IPS-20b (cell line): ENCODE data around the gene CORO6.
A peak's percentile ranks its signal among the peaks of the same experiment; 100 is the strongest.

ENCODE experiments used
- H3K27ac ChIP-seq: one replicate; pipeline ENCODE4 v1.5.1; 2013; ENCODE audit warnings: low read length
- H3K27me3 ChIP-seq: 2 replicates; pipeline ENCODE4 v1.6.1; 2013; ENCODE audit warnings: mild to moderate bottlenecking, low read length, inconsistent platforms; ENCODE audit not compliant: insufficient read depth
- H3K36me3 ChIP-seq: 2 replicates; pipeline ENCODE4 v1.6.1; 2013; ENCODE audit warnings: low read depth, mild to moderate bottlenecking, inconsistent platforms, low read length, moderate library complexity; ENCODE audit not compliant: insufficient read depth
- H3K4me1 ChIP-seq: 2 replicates; pipeline ENCODE4 v1.6.1; 2013; ENCODE audit warnings: mild to moderate bottlenecking, control low read depth, inconsistent platforms, low read length, moderate library complexity; ENCODE audit not compliant: insufficient read depth
- H3K4me3 ChIP-seq: 2 replicates; pipeline ENCODE4 v1.5.1; 2013; ENCODE audit warnings: mild to moderate bottlenecking, low read length, inconsistent platforms
- H3K9ac ChIP-seq: 2 replicates; pipeline ENCODE4 v1.6.1; 2013; ENCODE audit warnings: low read depth, mild to moderate bottlenecking, inconsistent platforms, low read length, moderate library complexity
- H3K9me3 ChIP-seq: 2 replicates; pipeline ENCODE4 v1.6.1; 2013; ENCODE audit warnings: mild to moderate bottlenecking, low read depth, low read length, inconsistent platforms; ENCODE audit not compliant: insufficient read depth

CORO6 gene

DNA sequence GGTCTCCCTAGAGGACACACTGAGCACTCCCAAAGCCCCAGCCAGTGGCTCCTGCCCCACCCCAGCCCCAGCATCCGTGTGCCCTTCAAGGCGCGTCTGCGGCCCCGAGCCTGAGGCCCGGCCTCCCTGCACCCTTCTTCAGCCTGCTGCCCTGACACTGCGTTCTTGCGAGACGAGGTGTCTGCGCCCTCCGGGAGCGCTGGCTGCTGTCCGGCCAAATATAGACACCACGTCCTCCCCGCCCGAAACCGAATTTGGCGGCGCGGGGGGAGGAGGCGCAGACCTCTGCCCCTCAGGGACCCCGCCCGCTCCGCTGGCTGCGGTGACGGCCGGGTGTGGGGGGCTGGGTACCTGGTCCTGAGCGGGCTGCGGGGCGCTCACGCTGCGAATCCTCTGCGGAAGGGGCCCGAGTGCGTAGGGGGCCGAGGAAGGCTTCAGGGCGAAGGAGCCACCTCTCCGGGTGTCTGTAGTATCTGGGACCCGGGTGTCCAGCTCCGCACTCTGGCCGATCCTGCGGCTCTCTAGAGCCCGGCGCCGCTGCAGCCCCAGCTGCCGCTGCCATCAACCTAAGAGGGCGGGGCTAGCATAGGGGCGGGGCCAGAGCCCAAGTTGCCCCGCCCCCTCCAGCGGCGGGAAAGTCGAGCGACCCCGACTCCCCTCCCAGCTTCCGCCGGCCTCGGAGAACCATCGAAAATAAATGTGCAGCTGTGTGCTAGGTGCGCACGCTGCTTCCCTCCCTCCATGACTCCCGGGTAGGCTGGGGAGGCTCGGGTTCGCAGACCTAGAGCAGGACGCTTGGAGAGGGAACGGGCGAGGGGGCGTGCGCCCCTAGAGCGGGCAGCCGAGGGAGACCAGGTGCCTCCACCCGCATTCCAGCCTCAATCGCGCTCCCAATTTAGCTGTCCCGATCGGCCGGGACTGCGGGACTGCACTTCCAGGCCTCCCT lies at the start of gene CORO6:
Gene CORO6 (minus strand): TSS at position 576 of the 946 bp plus-strand sequence. CDS start 1,491 bp downstream, outside the sequence.
- Histone ChIP-seq H3K9ac (peak within 1 kb of the TSS; percentile 70; the same call in 1 of the 2 replicates), H3K4me3 (peak within 1 kb of the TSS; percentile 76), H3K27me3 (peaks cover 64% of the 10 kb centered on the region), H3K36me3 (no peaks in the 10 kb centered on the region), H3K9me3 (no peaks in the 10 kb centered on the region), H3K4me1 (peaks cover 19% of the 10 kb centered on the region), H3K27ac (no peak within 1 kb of the TSS)

DNA sequence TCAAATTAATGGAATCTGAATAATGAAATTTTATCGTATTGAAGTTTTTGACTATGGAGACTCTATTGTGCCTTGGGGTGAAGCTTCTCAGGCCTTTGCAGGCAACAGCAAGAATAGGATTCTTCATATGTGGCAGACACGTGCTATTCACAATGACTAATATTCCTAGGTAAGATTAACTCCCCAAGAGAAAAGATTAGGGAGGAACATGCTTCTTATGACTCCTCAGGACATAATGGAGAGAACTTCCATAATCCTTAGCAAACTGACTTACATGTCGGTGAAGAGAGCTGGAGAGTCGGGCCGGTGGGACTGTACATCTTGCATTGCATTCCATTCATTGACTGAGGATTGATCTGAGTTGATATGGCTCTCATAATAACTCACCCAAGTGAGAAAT lies 48.9 kb upstream of the CORO6 start:
- no peak overlapping the region for H3K9ac ChIP-seq
- H3K27ac ChIP-seq = no peak overlapping the region
- H3K4me3 ChIP-seq = no peak overlapping the region
- no peaks in the 10 kb centered on the region for H3K27me3 ChIP-seq
- H3K36me3 ChIP-seq = 0 out of 2 replicates have a peak, but pooled peaks cover 4% of the 10 kb centered on the region
- no peaks in the 10 kb centered on the region; the same call in 1 of the 2 replicates for H3K4me1 ChIP-seq
- no peaks in the 10 kb centered on the region for H3K9me3 ChIP-seq

DNA sequence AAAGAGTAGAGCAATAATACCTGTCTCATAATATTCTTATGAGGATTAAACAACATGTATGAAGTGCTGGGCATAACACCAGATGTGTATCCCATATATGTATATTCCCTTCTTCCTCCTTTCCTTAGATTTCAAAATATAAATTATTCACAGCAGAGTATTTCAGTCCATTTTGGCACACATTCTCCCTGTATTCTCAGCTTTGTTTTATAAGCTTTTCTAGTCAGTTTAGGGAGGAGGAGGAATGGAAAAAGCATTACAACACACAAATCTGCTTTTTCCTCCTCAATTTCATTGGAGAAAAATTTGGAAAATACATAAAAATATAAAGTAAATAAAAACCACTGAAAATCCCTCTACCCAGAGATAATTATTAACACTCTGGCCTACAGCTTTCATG lies 46.6 kb upstream of the CORO6 start:
- H3K4me3 ChIP-seq = no peak overlapping the region
- H3K4me1 ChIP-seq = no peaks in the 10 kb centered on the region

DNA sequence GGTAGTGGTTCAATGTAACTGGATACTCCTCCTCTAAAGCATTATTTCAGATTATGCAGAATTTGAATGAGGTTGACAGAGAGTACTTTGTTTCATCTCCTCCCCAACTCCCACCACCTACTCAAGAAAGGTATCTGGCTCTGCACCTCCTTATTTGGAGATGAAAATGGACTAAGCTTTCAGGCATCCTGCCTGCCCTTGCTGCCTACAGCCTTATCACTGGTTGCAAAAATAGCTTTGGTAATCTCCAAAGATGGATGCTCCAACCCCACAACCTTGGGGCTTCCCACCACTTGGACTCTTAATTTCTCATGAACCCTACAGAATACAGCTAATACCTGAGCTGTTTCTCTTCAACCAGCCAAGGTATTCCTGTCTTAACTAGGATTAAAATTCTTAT lies 45.3 kb upstream of the CORO6 start:
- H3K36me3 ChIP-seq = 0 out of 2 replicates have a peak, but pooled peaks cover 5% of the 10 kb centered on the region
- H3K4me3 ChIP-seq = no peak overlapping the region
- H3K9ac ChIP-seq = no peak overlapping the region; the same call in 1 of the 2 replicates
- no peaks in the 10 kb centered on the region for H3K27me3 ChIP-seq
- H3K27ac ChIP-seq = no peak overlapping the region
- H3K9me3 ChIP-seq = no peaks in the 10 kb centered on the region
- H3K4me1 ChIP-seq = peaks cover 7% of the 10 kb centered on the region

More for the DNA sequence above, 46.6 kb upstream of the CORO6 start:
- Histone ChIP-seq H3K9me3 (no peaks in the 10 kb centered on the region), H3K36me3 (0 out of 2 replicates have a peak, but pooled peaks cover 5% of the 10 kb centered on the region), H3K27ac (no peak overlapping the region), H3K9ac (no peak overlapping the region), H3K27me3 (no peaks in the 10 kb centered on the region)

DNA sequence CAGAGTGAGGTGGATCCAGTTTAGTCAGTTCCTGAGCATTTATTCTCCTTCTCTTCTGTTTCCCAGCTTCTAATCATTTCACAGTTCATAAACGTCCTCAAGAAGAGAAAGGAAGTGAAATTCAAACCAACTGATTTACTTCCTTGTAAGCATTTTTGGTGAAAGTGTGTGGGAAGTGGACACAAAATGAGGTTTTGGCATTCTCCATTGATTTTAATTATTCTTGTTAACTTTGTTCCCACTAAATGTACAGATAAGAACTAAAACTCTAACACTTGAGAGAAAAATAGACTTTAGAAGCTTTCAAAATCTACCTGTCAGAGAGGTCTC lies 42.7 kb upstream of the CORO6 start:
- H3K27me3 ChIP-seq = no peaks in the 10 kb centered on the region
- no peak overlapping the region for H3K9ac ChIP-seq
- H3K36me3 ChIP-seq = 0 out of 2 replicates have a peak, but pooled peaks cover 5% of the 10 kb centered on the region
- H3K4me3 ChIP-seq = no peak overlapping the region
- peaks cover 10% of the 10 kb centered on the region for H3K4me1 ChIP-seq
- H3K27ac ChIP-seq = no peak overlapping the region
- H3K9me3 ChIP-seq = no peaks in the 10 kb centered on the region

DNA sequence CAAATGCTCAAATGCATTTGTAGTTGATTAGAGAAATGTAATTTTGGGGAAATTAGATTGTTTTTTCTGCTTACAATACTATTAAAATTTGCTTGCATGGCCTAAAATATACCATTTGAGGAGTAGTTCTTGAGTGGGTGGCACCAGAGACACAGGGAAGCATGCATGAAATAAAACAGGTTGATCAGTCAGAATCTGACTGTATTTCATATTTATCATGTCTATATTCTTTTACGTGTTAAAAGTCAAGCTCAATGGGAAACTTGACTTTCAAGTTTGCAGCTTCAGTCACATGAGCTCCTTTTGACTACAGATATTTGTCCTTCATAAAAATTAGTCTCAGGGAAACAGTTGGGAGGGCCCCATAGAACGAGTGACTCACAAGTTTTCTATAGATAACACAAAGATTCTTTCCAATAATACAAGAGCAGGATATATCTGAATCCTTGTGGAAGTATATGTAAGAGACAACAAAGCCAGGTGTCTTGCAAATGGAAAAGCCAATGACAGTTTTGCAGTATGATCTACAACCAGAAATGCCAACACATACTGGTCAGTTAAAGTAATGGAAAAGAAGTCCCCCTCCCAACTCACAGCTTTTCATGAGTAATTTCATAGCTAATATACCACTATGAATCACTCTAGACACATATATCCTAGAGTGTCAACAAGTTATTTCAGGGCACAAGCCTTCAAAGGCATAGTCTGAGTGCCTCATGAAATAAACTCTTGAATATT lies 42.2 kb upstream of the CORO6 start:
- no peaks in the 10 kb centered on the region for H3K27me3 ChIP-seq
- no peak overlapping the region for H3K4me3 ChIP-seq
- no peaks in the 10 kb centered on the region for H3K9me3 ChIP-seq
- H3K27ac ChIP-seq = no peak overlapping the region
- peaks cover 10% of the 10 kb centered on the region for H3K4me1 ChIP-seq
- no peak overlapping the region for H3K9ac ChIP-seq
- 0 out of 2 replicates have a peak, but pooled peaks cover 5% of the 10 kb centered on the region for H3K36me3 ChIP-seq

DNA sequence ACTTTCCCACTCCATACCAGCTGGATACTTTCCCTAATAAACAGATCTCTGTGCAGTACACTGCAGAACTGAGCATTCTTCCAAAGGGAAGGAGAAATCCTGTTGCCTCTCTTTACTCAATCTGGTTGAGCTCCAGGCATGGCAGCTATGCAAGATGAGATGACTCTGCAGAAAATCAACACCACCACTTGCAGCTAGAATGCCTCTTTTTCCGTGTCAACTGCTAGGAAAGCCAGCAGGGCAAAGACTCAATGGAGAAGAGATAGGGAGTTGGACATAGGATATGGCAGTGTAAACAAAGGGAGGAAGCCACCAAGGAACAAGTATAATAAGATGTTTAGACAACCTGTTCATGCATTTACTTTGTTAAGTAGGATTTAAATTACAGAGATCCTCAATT lies 40.4 kb upstream of the CORO6 start:
- Histone ChIP-seq H3K4me1 (peaks cover 10% of the 10 kb centered on the region), H3K27ac (no peak overlapping the region)

DNA sequence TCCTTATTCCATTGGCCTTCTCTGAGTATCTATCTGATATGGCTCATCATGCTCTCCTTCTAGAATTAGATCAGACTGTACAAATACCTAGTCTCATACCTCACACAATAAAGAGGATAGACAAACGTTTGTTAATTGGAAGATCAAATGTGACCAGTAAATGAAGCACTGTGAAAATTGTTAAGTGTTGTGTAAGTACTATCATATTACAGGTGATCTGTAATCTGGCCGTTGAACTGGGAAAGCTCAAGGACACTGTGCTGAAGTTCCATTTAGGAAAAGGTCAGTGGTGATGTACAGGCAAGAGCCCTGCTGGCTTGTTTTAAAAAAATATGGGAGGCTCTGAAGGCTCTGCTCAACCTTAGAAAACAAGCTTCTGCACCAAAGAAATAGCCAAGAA lies 38.5 kb upstream of the CORO6 start:
- H3K27ac ChIP-seq = no peak overlapping the region
- no peak overlapping the region for H3K4me3 ChIP-seq
- H3K4me1 ChIP-seq = peaks cover 10% of the 10 kb centered on the region
- no peaks in the 10 kb centered on the region for H3K27me3 ChIP-seq
- H3K9me3 ChIP-seq = no peaks in the 10 kb centered on the region
- H3K9ac ChIP-seq = no peak overlapping the region
- no peaks in the 10 kb centered on the region for H3K36me3 ChIP-seq

More for the DNA sequence above, 40.4 kb upstream of the CORO6 start:
- Histone ChIP-seq H3K9ac (peak overlapping the region; percentile 34; the same call in 1 of the 2 replicates), H3K36me3 (0 out of 2 replicates have a peak, but pooled peaks cover 5% of the 10 kb centered on the region), H3K9me3 (no peaks in the 10 kb centered on the region), H3K4me3 (no peak overlapping the region), H3K27me3 (no peaks in the 10 kb centered on the region)

DNA sequence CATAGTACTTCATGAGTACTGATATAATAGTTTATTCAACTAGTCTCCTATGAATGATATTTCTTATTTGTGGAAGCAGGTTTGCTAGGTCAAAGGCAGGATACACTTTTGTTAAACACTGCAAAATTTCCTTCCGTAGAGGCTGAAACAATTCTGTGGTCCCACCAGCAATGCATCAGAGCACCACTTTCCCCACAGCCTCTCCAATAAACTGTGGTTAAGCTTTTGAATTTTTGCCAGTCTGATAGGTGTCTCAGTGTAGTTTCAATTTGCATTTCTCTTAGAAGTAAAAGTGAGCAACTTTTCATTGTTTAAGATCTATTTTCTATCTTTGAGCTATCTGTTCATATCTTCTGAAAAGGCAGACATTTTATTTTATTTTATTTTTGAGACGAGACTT lies 36.4 kb upstream of the CORO6 start:
- no peaks in the 10 kb centered on the region for H3K36me3 ChIP-seq
- no peak overlapping the region for H3K27ac ChIP-seq
- H3K27me3 ChIP-seq = no peaks in the 10 kb centered on the region
- H3K4me1 ChIP-seq = peaks cover 10% of the 10 kb centered on the region
- H3K4me3 ChIP-seq = no peak overlapping the region
- H3K9me3 ChIP-seq = no peaks in the 10 kb centered on the region
- no peak overlapping the region for H3K9ac ChIP-seq

DNA sequence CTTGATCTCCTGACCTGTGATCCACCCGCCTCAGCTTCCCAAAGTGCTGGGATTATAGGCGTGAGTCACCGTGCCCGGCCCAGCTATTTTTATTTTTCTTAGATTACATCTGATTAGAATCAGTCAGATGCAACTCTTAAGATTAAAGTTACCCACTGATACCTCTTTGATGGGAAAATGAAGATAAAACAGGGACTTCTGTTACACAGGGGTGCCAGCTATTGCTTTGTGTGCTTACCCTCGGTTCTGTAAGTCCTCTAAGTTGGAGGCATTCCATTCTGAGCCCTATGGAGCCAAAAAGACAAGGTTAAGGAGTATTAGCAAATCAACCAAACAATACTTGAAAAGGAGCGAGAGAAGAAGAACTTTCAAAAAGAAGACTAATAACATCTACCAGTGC lies 32.6 kb upstream of the CORO6 start:
- Histone ChIP-seq H3K4me1 (no peaks in the 10 kb centered on the region), H3K36me3 (no peaks in the 10 kb centered on the region), H3K9me3 (no peaks in the 10 kb centered on the region), H3K4me3 (no peak overlapping the region), H3K27ac (no peak overlapping the region), H3K9ac (no peak overlapping the region), H3K27me3 (no peaks in the 10 kb centered on the region)

DNA sequence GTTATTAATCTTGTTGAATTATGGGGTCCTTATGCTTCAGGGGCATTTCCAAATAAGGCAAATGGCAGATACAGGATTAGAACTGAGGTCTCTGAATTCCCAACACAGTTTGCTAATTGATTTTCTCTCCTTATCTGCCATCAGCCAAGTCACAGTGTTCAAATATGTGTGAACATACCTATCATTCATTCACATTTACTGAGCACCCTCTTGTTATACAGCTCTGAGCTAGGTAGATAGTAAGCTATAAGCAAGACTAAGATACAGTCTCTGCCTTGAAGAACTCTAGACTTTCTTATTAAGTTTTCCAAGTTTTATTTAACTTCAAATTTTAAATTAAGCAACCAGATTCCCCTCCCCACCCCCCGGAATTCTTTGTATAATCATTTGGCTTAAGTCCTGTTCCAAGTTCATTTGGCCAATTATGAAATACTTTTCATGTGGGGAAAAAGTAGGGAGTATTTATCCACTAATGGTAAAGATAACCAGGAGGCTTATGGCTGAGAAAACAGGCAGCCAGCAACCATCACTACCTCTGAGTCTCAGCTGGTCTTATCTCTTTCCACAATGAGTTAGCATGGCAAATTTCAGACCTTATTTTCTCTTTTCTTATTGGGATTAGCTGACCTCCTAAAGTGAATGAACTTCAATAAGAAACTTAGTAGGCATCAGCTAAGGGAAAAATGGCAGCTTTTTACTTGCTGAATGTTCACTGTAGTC lies 31.4 kb upstream of the CORO6 start:
- no peak overlapping the region for H3K9ac ChIP-seq
- no peaks in the 10 kb centered on the region for H3K36me3 ChIP-seq
- no peaks in the 10 kb centered on the region for H3K27me3 ChIP-seq
- H3K4me1 ChIP-seq = no peaks in the 10 kb centered on the region
- no peak overlapping the region for H3K27ac ChIP-seq
- no peaks in the 10 kb centered on the region for H3K9me3 ChIP-seq
- no peak overlapping the region for H3K4me3 ChIP-seq
